HFF-Myc (cell line): ENCODE results near the gene SCAMP1.

Source experiments
- DNase-seq: peaks from one replicate; pipeline ENCODE4 v3.0.0-alpha.2; 2011; ENCODE audit warnings: low read depth; ENCODE audit errors: extremely low read depth
- H3K4me3 ChIP-seq: replicated peaks from 2 replicates; pipeline ENCODE4 v1.5.1; 2011; ENCODE audit warnings: low read depth, mild to moderate bottlenecking, control low read depth, low read length
- TF ChIP-seq, protein P1 (sequence below): IDR thresholded peaks from 2 replicates; pipeline ENCODE4 v1.5.1; 2012; ENCODE audit warnings: mild to moderate bottlenecking, low read depth, low read length, control low read depth; ENCODE audit errors: missing control alignments

The SCAMP1 gene

DNA sequence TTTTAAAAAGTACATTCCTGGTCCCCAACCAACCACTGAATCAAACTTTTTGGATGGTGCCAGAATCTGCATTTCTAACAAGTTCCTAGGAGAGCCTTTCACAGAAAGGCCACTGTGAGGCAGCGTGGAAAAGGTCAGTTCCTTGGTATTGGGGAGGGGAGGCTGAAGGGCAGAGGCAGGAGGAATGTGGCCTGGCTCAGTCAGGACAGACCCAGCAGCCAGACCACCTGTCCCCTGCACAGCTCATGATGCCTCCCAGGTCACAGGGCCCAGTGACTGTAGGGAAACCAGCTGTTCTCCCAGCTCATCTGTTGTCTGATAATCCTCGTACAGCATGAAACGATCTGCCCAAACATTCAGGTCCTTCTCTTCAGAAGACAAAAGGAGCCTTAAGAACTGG is 155.3 kb downstream of the SCAMP1 start:
- DNase-seq, result no peak
- TF ChIP-seq, protein P1, sequence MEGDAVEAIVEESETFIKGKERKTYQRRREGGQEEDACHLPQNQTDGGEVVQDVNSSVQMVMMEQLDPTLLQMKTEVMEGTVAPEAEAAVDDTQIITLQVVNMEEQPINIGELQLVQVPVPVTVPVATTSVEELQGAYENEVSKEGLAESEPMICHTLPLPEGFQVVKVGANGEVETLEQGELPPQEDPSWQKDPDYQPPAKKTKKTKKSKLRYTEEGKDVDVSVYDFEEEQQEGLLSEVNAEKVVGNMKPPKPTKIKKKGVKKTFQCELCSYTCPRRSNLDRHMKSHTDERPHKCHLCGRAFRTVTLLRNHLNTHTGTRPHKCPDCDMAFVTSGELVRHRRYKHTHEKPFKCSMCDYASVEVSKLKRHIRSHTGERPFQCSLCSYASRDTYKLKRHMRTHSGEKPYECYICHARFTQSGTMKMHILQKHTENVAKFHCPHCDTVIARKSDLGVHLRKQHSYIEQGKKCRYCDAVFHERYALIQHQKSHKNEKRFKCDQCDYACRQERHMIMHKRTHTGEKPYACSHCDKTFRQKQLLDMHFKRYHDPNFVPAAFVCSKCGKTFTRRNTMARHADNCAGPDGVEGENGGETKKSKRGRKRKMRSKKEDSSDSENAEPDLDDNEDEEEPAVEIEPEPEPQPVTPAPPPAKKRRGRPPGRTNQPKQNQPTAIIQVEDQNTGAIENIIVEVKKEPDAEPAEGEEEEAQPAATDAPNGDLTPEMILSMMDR, result no peak
- no peak overlapping the region for H3K4me3 ChIP-seq

DNA sequence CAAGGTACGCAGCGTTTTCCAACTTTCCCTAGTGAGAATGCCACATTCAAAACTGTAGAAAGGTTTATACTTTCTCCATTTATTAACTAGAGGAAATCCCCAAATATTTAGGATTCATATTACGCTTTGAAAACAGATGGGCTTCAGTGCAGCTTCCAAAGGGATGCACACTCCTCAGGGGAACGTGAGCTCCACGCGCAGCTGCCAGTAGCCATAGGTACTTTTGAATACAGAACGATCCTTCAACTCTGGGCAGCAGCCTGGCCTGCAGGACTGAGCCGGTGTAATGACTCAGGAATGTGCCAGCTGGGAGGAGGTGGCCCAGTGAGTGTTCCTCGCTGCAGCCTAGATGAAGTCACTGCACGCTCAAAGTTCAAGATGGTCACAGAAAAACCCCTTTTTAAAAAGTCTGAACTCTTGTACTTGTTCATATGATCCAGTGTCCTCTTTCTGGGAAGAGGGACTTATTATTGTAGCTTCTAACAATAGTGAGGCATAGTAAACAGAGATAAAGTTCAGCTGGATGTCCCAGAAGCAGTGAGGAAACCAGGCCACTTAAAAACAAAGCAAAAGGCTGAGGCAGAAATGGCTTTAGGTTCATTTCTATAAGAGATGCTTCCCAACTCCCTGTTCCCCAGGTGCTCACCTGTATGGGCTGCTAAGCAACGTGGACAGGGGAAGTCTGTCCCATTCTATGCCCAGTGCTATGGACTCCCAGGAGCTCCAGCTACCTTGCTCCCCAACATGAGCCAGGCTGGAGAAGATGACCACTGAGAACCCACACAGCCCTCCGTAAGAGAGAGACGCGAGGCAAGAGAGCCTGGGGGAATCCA is 158.2 kb downstream of the SCAMP1 start:
- TF ChIP-seq, protein P1, result no peak
- no peak overlapping the region for H3K4me3 ChIP-seq
- DNase-seq, result peak; percentile 42

DNA sequence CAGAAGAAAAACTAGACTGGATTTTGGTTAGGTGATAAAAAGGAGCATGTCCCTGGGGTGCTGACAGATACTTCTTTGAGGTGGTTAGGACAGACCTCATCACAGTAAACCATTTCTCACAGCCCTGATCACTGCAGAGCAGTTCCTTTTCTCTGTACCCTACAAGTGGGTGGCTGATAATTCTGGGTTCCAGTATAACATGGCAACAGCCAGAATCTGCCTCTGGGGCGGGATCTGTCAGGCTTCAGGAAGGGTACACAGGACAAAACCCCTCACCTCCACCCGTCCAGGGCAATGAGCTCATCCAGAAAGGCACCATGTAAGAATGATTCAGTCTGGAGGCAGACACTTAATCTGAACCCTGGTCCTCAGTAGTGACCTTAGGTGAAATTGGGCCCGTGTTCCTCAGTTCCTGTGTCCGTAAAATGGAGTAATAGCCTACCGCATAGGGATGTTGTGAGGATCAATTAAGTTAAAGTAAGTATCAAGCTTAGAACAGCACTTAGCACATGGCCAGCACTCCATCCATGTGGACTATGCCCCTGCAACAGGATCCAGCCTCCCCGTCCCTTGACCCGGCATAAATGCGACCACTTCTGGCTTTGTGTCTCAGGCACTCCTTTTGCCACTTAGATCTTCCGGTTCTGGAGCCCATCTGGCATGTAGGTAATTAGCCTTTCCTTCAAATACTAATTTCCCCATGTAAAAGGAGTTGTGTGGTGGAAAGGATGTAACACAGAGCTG is 159.0 kb downstream of the SCAMP1 start:
- no peak for DNase-seq
- TF ChIP-seq, protein P1, result no peak
- no peak overlapping the region for H3K4me3 ChIP-seq

DNA sequence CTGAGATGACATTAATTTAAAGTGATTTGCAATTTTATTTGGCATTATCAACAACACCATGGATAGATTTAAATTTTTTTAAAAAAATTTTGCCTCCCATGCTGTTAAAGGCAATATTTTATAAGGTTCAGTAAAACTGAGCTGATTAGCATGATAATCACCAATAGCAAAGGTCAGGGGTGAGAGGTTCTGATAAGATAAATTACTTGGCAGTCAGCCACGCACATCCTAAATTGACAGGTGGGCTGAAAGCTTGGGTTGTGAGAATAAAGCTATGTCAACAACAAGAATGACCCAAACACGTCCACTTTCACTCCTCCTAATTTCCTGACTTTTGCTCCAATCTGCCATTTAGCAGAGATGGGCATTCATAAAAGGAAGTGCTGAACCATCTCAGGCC is 161.0 kb downstream of the SCAMP1 start:
- no peak for DNase-seq
- no peak overlapping the region for H3K4me3 ChIP-seq

DNA sequence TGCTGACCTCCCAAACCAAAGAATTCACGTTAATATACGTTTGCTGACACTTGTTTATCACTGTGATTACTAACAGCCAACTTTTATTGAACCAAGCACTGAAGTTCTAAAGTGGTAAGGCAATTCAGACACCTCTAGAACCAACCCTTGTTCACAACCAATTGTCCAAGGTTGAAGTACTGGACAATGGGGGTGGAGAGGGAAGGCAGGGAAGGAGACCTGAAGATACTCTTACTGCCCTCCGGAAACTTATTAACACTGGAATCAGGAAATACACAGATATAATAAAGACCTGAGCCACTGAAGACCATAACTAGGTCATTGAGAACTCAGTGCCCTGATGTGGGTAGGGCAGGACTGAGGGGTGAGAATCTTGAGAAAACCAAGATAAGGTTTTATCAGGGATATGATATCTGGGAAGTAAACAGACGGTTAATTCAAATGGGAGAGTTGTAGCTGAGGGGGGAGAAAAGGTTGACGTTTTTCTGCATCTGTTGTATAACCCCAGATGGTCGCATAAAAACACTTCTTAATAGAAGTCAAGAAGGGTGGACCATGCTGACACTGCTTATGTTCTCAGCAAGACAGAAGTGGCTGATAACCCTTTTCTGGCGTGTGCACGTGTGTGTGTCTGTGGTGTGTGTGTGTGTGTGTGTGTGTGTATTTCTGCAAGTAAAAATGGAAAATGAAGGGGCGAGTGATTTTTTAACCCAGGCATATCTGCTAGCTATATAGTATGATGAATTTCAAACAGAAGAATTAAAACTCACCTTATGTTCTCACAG is 162.3 kb downstream of the SCAMP1 start:
- DNase-seq, result no peak
- no peak overlapping the region for H3K4me3 ChIP-seq
- TF ChIP-seq, protein P1, result no peak

More for the DNA sequence above, 161.0 kb downstream of the SCAMP1 start:
- TF ChIP-seq, protein P1, result no peak

DNA sequence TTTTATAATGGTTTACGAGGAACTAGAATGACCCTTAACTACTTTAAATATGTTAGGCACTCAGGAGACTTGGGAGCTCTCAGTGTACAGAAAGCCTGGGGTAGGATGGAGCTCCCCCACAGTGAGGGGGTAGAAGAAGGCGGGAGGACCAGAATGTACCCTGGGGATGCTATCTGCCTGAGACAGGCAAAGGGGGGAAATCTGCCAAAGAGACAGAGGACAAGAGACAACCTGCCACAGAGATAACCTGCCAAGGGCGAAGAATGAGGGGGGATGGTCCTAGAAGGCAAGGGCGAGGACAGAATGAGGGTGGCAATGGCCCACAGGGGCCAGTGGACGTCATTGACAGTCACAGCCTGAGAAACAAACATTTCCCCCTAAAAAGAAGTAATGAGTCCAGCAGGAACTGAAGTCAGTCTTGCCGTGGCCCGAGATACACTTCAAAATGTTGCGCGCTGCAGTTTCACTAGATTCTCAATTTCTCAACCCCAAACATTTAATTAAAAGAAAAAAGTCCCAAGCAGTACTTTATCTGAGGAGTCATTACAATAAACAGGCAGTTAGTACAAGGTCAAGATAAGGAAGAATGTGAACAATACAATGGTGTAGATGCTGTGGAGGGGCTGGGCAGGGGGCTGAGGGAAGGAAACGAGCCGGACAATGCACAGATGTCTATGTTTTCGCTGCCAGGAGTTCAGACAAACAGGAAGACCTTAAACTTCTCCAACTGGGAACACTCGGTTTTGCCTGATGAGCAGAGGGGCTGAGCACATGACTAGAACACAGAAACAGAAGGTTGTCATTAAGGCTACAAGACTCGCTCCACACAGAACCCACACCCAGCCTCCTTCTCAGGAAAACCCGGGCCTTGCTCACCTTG is 163.1 kb downstream of the SCAMP1 start:
- TF ChIP-seq, protein P1, result no peak
- H3K4me3 ChIP-seq, result no peak overlapping the region
- DNase-seq, result no peak
